Prostate gland (tissue), 2 donors: ENCODE results near the gene SWAP70.

Experiments
- POLR2A ChIP-seq: fragments of 450-650 bp; IDR thresholded peaks from one replicate; pipeline ENCODE4 v1.6.1; 2016; ENCODE audit warnings: antibody characterized with exemption, mild to moderate bottlenecking
- POLR2AphosphoS5 ChIP-seq: sonication (generic); formaldehyde crosslinking; IDR thresholded peaks from one replicate; pipeline ENCODE4 v1.6.1; 2017; ENCODE audit warnings: antibody characterized with exemption
- TF ChIP-seq, protein P1 (sequence below), 4 experiments: fragments of 200-600 bp in 2 of 4; fragments of 450-650 bp in 2 of 4; sonication (generic) in 2 of 4; IDR thresholded peaks; 1 replicate in 3 of 4; 2 replicates in 1 of 4; pipeline ENCODE4 v1.5.1; 2016 to 2019; ENCODE audit warnings: antibody characterized with exemption in 4 of 4, mild to moderate bottlenecking in 2 of 4, moderate library complexity in 2 of 4

- TF ChIP-seq, protein P1, sequence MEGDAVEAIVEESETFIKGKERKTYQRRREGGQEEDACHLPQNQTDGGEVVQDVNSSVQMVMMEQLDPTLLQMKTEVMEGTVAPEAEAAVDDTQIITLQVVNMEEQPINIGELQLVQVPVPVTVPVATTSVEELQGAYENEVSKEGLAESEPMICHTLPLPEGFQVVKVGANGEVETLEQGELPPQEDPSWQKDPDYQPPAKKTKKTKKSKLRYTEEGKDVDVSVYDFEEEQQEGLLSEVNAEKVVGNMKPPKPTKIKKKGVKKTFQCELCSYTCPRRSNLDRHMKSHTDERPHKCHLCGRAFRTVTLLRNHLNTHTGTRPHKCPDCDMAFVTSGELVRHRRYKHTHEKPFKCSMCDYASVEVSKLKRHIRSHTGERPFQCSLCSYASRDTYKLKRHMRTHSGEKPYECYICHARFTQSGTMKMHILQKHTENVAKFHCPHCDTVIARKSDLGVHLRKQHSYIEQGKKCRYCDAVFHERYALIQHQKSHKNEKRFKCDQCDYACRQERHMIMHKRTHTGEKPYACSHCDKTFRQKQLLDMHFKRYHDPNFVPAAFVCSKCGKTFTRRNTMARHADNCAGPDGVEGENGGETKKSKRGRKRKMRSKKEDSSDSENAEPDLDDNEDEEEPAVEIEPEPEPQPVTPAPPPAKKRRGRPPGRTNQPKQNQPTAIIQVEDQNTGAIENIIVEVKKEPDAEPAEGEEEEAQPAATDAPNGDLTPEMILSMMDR (IDR thresholded peaks at IDR 0.05) = no peak
- TF ChIP-seq POLR2AphosphoS5 = no peak
- no peak for TF ChIP-seq POLR2A
Measured at GRCh38 chr11:9774591-9775397, 110.9 kb downstream of the SWAP70 start.
